ENCODE data around the gene PLSCR5. TPM values are rescaled to one million over a fixed set of nuclear protein-coding genes. Genes with fewer than 3 reads are reported as not detected.

PLSCR5 gene
- total RNA-seq: not detected

- ATAC-seq: no peak
- peaks cover 3% of the 10 kb centered on the region for H3K27me3 Mint-ChIP-seq (ENCODE audit: low read depth)
Observed at GRCh38 chr3:146605106-146605505, at the start of gene PLSCR5. Gene PLSCR5, minus strand, starts transcription at chr3:146605346. Its CDS starts 134 bp downstream, at chr3:146605212.

GRCh38 chr3:146653978-146654377 lies 48.8 kb upstream of the PLSCR5 start:
- no peaks in the 10 kb centered on the region for H3K9me3 Mint-ChIP-seq
- no peaks in the 10 kb centered on the region for H3K27me3 Mint-ChIP-seq (ENCODE audit: low read depth)
- no peak overlapping the region for H3K4me3 Mint-ChIP-seq
- no peaks in the 10 kb centered on the region for H3K36me3 Mint-ChIP-seq (ENCODE audit: insufficient read depth)
- no peak for DNase-seq
- no peak for ATAC-seq
- no peaks in the 10 kb centered on the region for H3K4me1 Mint-ChIP-seq (ENCODE audit: low read depth)

More at GRCh38 chr3:146605106-146605505, at the start of gene PLSCR5:
- DNase-seq: no peak
- Mint-ChIP-seq H3K4me3 (no peak within 1 kb of the TSS), H3K4me1 (ENCODE audit: low read depth) (no peaks in the 10 kb centered on the region), H3K9me3 (no peaks in the 10 kb centered on the region), H3K36me3 (ENCODE audit: insufficient read depth) (no peaks in the 10 kb centered on the region)

- H3K36me3 Mint-ChIP-seq (ENCODE audit: insufficient read depth): no peaks in the 10 kb centered on the region
- H3K4me1 Mint-ChIP-seq (ENCODE audit: low read depth): no peaks in the 10 kb centered on the region
- no peaks in the 10 kb centered on the region for H3K9me3 Mint-ChIP-seq
- no peaks in the 10 kb centered on the region for H3K27me3 Mint-ChIP-seq (ENCODE audit: low read depth)
- H3K4me3 Mint-ChIP-seq: no peak overlapping the region
- DNase-seq (no peak), ATAC-seq (no peak)
Observed at GRCh38 chr3:146650691-146651442, 45.7 kb upstream of the PLSCR5 start.

- Mint-ChIP-seq H3K27me3 (ENCODE audit: low read depth) (peaks cover 2% of the 10 kb centered on the region), H3K36me3 (ENCODE audit: insufficient read depth) (no peaks in the 10 kb centered on the region), H3K4me3 (no peak overlapping the region), H3K4me1 (ENCODE audit: low read depth) (no peaks in the 10 kb centered on the region), H3K9me3 (no peaks in the 10 kb centered on the region)
- no peak for DNase-seq
- ATAC-seq: no peak
Observed at GRCh38 chr3:146646261-146646660, 41.1 kb upstream of the PLSCR5 start.

- Mint-ChIP-seq H3K27me3 (ENCODE audit: low read depth) (peaks cover 2% of the 10 kb centered on the region), H3K9me3 (no peaks in the 10 kb centered on the region), H3K36me3 (ENCODE audit: insufficient read depth) (no peaks in the 10 kb centered on the region), H3K4me3 (no peak overlapping the region), H3K4me1 (ENCODE audit: low read depth) (no peaks in the 10 kb centered on the region)
- no peak for DNase-seq
- no peak for ATAC-seq
Observed at GRCh38 chr3:146640955-146641867, 36.1 kb upstream of the PLSCR5 start.

- H3K4me3 Mint-ChIP-seq: no peak overlapping the region
- no peaks in the 10 kb centered on the region for H3K4me1 Mint-ChIP-seq (ENCODE audit: low read depth)
- H3K9me3 Mint-ChIP-seq: no peaks in the 10 kb centered on the region
- no peak for ATAC-seq
- peaks cover 2% of the 10 kb centered on the region for H3K27me3 Mint-ChIP-seq (ENCODE audit: low read depth)
- H3K36me3 Mint-ChIP-seq (ENCODE audit: insufficient read depth): no peaks in the 10 kb centered on the region
- no peak for DNase-seq
Observed at GRCh38 chr3:146640361-146640760, 35.2 kb upstream of the PLSCR5 start.

GRCh38 chr3:146638718-146639117 lies 33.6 kb upstream of the PLSCR5 start:
- H3K9me3 Mint-ChIP-seq: no peaks in the 10 kb centered on the region
- no peak overlapping the region for H3K4me3 Mint-ChIP-seq
- H3K4me1 Mint-ChIP-seq (ENCODE audit: low read depth): no peaks in the 10 kb centered on the region
- no peaks in the 10 kb centered on the region for H3K36me3 Mint-ChIP-seq (ENCODE audit: insufficient read depth)
- DNase-seq (no peak), ATAC-seq (no peak)
- peaks cover 3% of the 10 kb centered on the region for H3K27me3 Mint-ChIP-seq (ENCODE audit: low read depth)

- Mint-ChIP-seq H3K4me1 (ENCODE audit: low read depth) (no peaks in the 10 kb centered on the region), H3K9me3 (no peaks in the 10 kb centered on the region), H3K4me3 (no peak overlapping the region), H3K27me3 (ENCODE audit: low read depth) (peaks cover 5% of the 10 kb centered on the region), H3K36me3 (ENCODE audit: insufficient read depth) (no peaks in the 10 kb centered on the region)
- DNase-seq: no peak
- ATAC-seq: no peak
Observed at GRCh38 chr3:146637871-146638270, 32.7 kb upstream of the PLSCR5 start.

- DNase-seq (no peak), ATAC-seq (no peak)
- H3K36me3 Mint-ChIP-seq (ENCODE audit: insufficient read depth): no peaks in the 10 kb centered on the region
- no peaks in the 10 kb centered on the region for H3K4me1 Mint-ChIP-seq (ENCODE audit: low read depth)
- H3K9me3 Mint-ChIP-seq: no peaks in the 10 kb centered on the region
- peaks cover 5% of the 10 kb centered on the region for H3K27me3 Mint-ChIP-seq (ENCODE audit: low read depth)
- H3K4me3 Mint-ChIP-seq: no peak overlapping the region
Observed at GRCh38 chr3:146636881-146637280, 31.7 kb upstream of the PLSCR5 start.

- Mint-ChIP-seq H3K9me3 (no peaks in the 10 kb centered on the region), H3K4me1 (ENCODE audit: low read depth) (no peaks in the 10 kb centered on the region), H3K36me3 (ENCODE audit: insufficient read depth) (no peaks in the 10 kb centered on the region), H3K27me3 (ENCODE audit: low read depth) (peaks cover 5% of the 10 kb centered on the region), H3K4me3 (no peak overlapping the region)
- ATAC-seq (no peak), DNase-seq (no peak)
Observed at GRCh38 chr3:146634346-146634745, 29.2 kb upstream of the PLSCR5 start.

- peaks cover 1% of the 10 kb centered on the region for H3K27me3 Mint-ChIP-seq (ENCODE audit: low read depth)
- no peak overlapping the region for H3K4me3 Mint-ChIP-seq
- H3K9me3 Mint-ChIP-seq: no peaks in the 10 kb centered on the region
- no peak for ATAC-seq
- H3K4me1 Mint-ChIP-seq (ENCODE audit: low read depth): peaks cover 7% of the 10 kb centered on the region
- H3K36me3 Mint-ChIP-seq (ENCODE audit: insufficient read depth): no peaks in the 10 kb centered on the region
- DNase-seq: no peak
Observed at GRCh38 chr3:146628671-146629070, 23.5 kb upstream of the PLSCR5 start.

GRCh38 chr3:146626403-146627122 lies 21.4 kb upstream of the PLSCR5 start:
- Mint-ChIP-seq H3K9me3 (no peaks in the 10 kb centered on the region), H3K27me3 (ENCODE audit: low read depth) (no peaks in the 10 kb centered on the region), H3K4me1 (ENCODE audit: low read depth) (peaks cover 7% of the 10 kb centered on the region), H3K36me3 (ENCODE audit: insufficient read depth) (no peaks in the 10 kb centered on the region), H3K4me3 (no peak overlapping the region)
- DNase-seq (no peak), ATAC-seq (no peak)

- no peak for DNase-seq
- no peaks in the 10 kb centered on the region for H3K9me3 Mint-ChIP-seq
- no peaks in the 10 kb centered on the region for H3K27me3 Mint-ChIP-seq (ENCODE audit: low read depth)
- ATAC-seq: no peak
- no peaks in the 10 kb centered on the region for H3K36me3 Mint-ChIP-seq (ENCODE audit: insufficient read depth)
- H3K4me1 Mint-ChIP-seq (ENCODE audit: low read depth): peaks cover 7% of the 10 kb centered on the region
- H3K4me3 Mint-ChIP-seq: peak overlapping the region; percentile 16
Observed at GRCh38 chr3:146625186-146625775, 20.1 kb upstream of the PLSCR5 start.

GRCh38 chr3:146621723-146622122 lies 16.6 kb upstream of the PLSCR5 start:
- Mint-ChIP-seq H3K4me3 (no peak overlapping the region), H3K9me3 (no peaks in the 10 kb centered on the region), H3K36me3 (ENCODE audit: insufficient read depth) (no peaks in the 10 kb centered on the region), H3K27me3 (ENCODE audit: low read depth) (no peaks in the 10 kb centered on the region), H3K4me1 (ENCODE audit: low read depth) (peaks cover 7% of the 10 kb centered on the region)
- ATAC-seq (no peak), DNase-seq (no peak)
